ENCODE results near the gene CEP72.

DNA sequence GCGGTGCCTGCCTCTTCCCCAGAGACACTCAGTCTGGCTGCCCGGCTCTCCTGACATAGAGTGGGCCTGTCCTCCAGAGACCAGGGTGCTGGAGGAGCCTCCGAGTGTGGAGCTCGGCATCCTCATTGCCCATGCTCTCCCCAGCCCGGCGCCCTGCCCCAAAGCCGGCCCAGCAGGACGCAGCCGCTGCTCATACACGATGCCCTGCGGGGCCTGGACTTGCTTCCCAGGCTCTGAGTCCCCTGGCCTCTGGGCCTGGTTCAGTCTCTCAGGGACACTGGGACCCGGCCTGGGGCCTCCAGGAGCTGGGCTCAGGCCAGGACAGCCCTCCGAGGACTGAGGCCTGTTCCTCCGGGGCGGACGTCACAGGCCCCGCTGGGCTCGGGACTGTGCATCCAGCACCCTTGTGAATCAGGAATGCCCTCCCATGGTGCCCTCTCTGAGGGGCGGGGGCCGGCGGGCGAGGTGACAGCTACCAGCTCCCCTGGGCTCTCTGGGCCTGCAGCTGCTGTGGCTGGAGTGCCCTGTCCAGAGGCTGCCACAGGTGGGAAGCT lies 57.8 kb downstream of the CEP72 start:
- TF ChIP-seq, protein P1, sequence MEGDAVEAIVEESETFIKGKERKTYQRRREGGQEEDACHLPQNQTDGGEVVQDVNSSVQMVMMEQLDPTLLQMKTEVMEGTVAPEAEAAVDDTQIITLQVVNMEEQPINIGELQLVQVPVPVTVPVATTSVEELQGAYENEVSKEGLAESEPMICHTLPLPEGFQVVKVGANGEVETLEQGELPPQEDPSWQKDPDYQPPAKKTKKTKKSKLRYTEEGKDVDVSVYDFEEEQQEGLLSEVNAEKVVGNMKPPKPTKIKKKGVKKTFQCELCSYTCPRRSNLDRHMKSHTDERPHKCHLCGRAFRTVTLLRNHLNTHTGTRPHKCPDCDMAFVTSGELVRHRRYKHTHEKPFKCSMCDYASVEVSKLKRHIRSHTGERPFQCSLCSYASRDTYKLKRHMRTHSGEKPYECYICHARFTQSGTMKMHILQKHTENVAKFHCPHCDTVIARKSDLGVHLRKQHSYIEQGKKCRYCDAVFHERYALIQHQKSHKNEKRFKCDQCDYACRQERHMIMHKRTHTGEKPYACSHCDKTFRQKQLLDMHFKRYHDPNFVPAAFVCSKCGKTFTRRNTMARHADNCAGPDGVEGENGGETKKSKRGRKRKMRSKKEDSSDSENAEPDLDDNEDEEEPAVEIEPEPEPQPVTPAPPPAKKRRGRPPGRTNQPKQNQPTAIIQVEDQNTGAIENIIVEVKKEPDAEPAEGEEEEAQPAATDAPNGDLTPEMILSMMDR (IDR thresholded peaks at IDR 0.05): no peak
- no peak for TF ChIP-seq POLR2A (IDR thresholded peaks at IDR 0.05)
